Left ventricle myocardium inferior (tissue), 1 donor: ENCODE data around the gene RRAGC. TPM values are rescaled to one million over a fixed set of nuclear protein-coding genes. Genes with fewer than 3 reads are reported as not detected.
A peak's percentile ranks its signal among the peaks of the same experiment; 100 is the strongest.
"Not testable (repeated sequence)": the region's sequence is repeated elsewhere in the genome, so short reads cannot be mapped to it uniquely, and the experiment has no call there.

ENCODE experiments used
- DNase-seq: peaks from one replicate; pipeline ENCODE4 v3.0.0-alpha.2; 2020
- H3K27ac ChIP-seq: fragments of 200-600 bp; replicated peaks from 2 replicates; pipeline ENCODE4 v1.8.0; 2021
- H3K27me3 ChIP-seq: fragments of 200-600 bp; 2 replicates; pipeline ENCODE4 v1.8.0; 2021; ENCODE audit warnings: low read depth
- H3K36me3 ChIP-seq: fragments of 200-600 bp; 2 replicates; pipeline ENCODE4 v1.8.0; 2021
- H3K4me1 ChIP-seq: fragments of 200-600 bp; 2 replicates; pipeline ENCODE4 v1.8.0; 2021
- H3K4me3 ChIP-seq: fragments of 200-600 bp; 2 replicates; pipeline ENCODE4 v1.8.0; 2021; ENCODE audit warnings: mild to moderate bottlenecking, moderate library complexity
- H3K9me3 ChIP-seq: fragments of 200-600 bp; replicated peaks from 2 replicates; pipeline ENCODE4 v1.8.0; 2021
- CTCF ChIP-seq: fragments of 200-600 bp; IDR thresholded peaks from 2 replicates; pipeline ENCODE4 v1.8.0; 2021; ENCODE audit warnings: antibody characterized with exemption, mild to moderate bottlenecking, borderline replicate concordance
- intact Hi-C: fragments of 100-400 bp; cut with micrococcal nuclease; formaldehyde crosslinking; loops from one replicate; pipeline ENCODE4 v1.11.0; 2022
- total RNA-seq: library from RNA; stranded (reverse); fragmentation: NEBNext Ultra II Directional; extraction: Animal tissue kit (Norgen Biotek cat#: 25700); gene quantifications from one replicate; pipeline ENCODE4 v1.2.1, GENCODE V29; 2021
- donor health status: DM: no; HTN: yes; CAD: no; lungs with severe emphysema.

The RRAGC gene
- total RNA-seq, 1 donor from 2014 or later: 20.0 TPM

GRCh38 chr1:38852780-38853179 is 6.8 kb downstream of the RRAGC start:
- peaks cover 78% of the 10 kb centered on the region for H3K36me3 ChIP-seq
- intact Hi-C loops: no loop called here
- DNase-seq: no peak
- TF ChIP-seq CTCF: no peak
- H3K4me1 ChIP-seq: peaks cover 27% of the 10 kb centered on the region
- H3K27me3 ChIP-seq: no peaks in the 10 kb centered on the region
- H3K27ac ChIP-seq: no peak overlapping the region
- no peaks in the 10 kb centered on the region for H3K9me3 ChIP-seq
- no peak overlapping the region for H3K4me3 ChIP-seq

DNA sequence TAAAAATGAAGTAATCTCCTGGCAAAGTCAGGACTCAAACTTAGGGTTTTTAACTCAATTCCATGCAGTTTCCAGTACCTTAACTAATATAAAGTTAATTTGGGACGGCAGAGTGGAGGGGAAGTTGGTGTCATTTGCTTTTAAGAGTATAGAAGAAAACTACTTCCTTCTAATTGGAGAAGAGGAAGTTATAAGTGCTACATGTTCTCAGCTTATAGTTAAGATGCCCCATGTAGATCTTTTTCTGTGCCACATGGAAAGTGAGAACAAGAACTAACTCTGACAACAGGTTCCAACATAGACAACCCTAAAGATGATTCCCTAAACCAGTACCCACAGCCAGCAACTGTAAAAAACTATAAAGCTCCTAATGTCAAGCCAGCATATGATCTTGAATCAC is 11.5 kb downstream of the RRAGC start:
- no peaks in the 10 kb centered on the region for H3K9me3 ChIP-seq
- no peak for DNase-seq
- no peak for TF ChIP-seq CTCF
- peaks cover 9% of the 10 kb centered on the region for H3K4me1 ChIP-seq
- no peak overlapping the region for H3K27ac ChIP-seq
- peaks cover 89% of the 10 kb centered on the region for H3K36me3 ChIP-seq
- intact Hi-C loops: no loop called here
- H3K4me3 ChIP-seq: no peak overlapping the region
- no peaks in the 10 kb centered on the region for H3K27me3 ChIP-seq

DNA sequence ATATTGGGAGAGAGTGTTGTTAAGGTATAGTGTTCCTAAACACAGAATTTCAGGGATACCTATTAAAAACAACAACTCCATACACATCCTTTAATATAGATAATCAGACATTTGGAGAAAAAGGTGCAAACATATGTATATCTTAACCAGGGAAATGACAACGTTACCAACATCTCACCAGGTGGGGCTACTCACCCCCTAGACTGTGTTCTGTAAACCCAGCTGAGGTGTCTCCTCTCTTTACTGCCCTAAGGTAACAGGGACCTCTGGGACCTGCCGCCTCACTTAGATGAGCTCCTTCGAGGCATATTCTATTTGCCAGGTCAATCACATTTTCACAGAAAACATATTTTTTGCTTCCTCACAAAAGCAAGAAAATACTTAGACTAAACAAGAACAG is 13.4 kb downstream of the RRAGC start:
- TF ChIP-seq CTCF: no peak
- H3K27ac ChIP-seq: no peak overlapping the region
- intact Hi-C loops: no loop called here
- no peak for DNase-seq
- peaks cover 25% of the 10 kb centered on the region for H3K4me1 ChIP-seq
- no peaks in the 10 kb centered on the region for H3K27me3 ChIP-seq
- no peaks in the 10 kb centered on the region for H3K9me3 ChIP-seq
- H3K36me3 ChIP-seq: peaks cover 90% of the 10 kb centered on the region
- H3K4me3 ChIP-seq: no peak overlapping the region

DNA sequence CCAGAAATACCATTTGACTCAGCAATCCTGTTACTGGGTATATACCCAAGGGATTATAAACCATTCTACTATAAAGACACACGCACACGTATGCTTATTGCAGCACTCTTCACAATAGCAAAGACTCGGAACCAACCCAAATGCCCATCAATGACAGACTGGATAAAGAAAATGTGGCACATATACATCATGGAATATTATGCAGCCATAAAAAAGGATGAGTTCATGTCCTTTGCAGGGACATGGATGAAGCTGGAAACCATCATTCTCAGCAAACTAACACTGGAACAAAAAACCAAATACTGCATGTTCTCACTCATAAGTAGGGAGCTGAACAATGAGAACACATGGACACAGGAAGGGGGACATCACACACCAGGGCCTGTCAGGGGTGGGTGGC is 14.5 kb downstream of the RRAGC start:
- H3K4me3 ChIP-seq, intact Hi-C loops, H3K27me3 ChIP-seq, DNase-seq, H3K9me3 ChIP-seq, H3K27ac ChIP-seq: not testable (repeated sequence)
- Histone ChIP-seq H3K4me1 (peaks cover 37% of the 10 kb centered on the region), H3K36me3 (peaks cover 78% of the 10 kb centered on the region)

- DNase-seq: no peak
- TF ChIP-seq CTCF: no peak
- H3K27me3 ChIP-seq: no peaks in the 10 kb centered on the region
- peak overlapping the region; percentile 61 for H3K27ac ChIP-seq
- H3K4me1 ChIP-seq: peaks cover 53% of the 10 kb centered on the region
- H3K9me3 ChIP-seq: no peaks in the 10 kb centered on the region
- H3K36me3 ChIP-seq: peaks cover 58% of the 10 kb centered on the region
- H3K4me3 ChIP-seq: no peak overlapping the region
- intact Hi-C loops: no loop called here
Observed at GRCh38 chr1:38840281-38840680, 19.3 kb downstream of the RRAGC start.

DNA sequence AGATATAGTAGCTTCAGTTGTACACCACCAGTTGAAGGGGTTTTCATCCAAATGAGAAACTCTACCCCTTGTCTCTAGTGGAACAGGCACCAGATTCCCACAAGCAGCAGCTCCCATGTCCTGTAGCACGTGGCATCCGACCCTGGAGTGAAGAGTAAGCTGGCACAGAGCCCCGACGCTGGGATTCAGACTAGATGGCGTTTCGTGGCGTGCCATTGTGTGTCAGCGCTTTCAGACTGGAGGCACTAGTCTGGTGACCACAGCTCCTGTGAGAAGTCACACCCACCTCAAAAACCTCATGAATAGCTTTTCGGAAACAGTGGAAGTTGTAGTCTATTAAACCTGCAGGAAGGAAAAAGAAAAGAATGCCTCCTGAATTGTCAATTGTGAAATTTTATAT is 20.2 kb downstream of the RRAGC start:
- H3K36me3 ChIP-seq: peaks cover 49% of the 10 kb centered on the region
- peak overlapping the region; percentile 4 for H3K4me3 ChIP-seq
- H3K27ac ChIP-seq: peak overlapping the region; percentile 61
- H3K9me3 ChIP-seq: no peaks in the 10 kb centered on the region
- intact Hi-C loops: no loop called here
- H3K4me1 ChIP-seq: peaks cover 52% of the 10 kb centered on the region
- no peaks in the 10 kb centered on the region for H3K27me3 ChIP-seq
- peak; percentile 74 for DNase-seq
- no peak for TF ChIP-seq CTCF

- H3K9me3 ChIP-seq, H3K4me3 ChIP-seq, intact Hi-C loops, H3K27ac ChIP-seq, DNase-seq: not testable (repeated sequence)
- Histone ChIP-seq H3K36me3 (peaks cover 27% of the 10 kb centered on the region), H3K4me1 (peaks cover 29% of the 10 kb centered on the region), H3K27me3 (peaks cover 11% of the 10 kb centered on the region)
Observed at GRCh38 chr1:38836316-38836715, 23.3 kb downstream of the RRAGC start.
